SK-N-MC (cell line): Measurements from ENCODE around the gene SVOPL.

Experiments
- DNase-seq: peaks from one replicate; pipeline ENCODE4 v3.0.0-alpha.2; 2011; ENCODE audit warnings: low read depth, low spot score
- H3K27ac ChIP-seq: fragments of 200-600 bp; sonication (generic); 2 replicates; pipeline ENCODE4 v1.5.1; 2016; ENCODE audit warnings: mixed run types
- H3K36me3 ChIP-seq: fragments of 200-600 bp; sonication (generic); 2 replicates; pipeline ENCODE4 v1.6.1; 2017; ENCODE audit warnings: antibody characterized with exemption, low read length, mixed read lengths; ENCODE audit not compliant: insufficient read depth
- H3K4me3 ChIP-seq: fragments of 200-600 bp; sonication (generic); 2 replicates; pipeline ENCODE4 v1.5.1; 2016
- H3K9ac ChIP-seq: fragments of 200-600 bp; sonication (generic); 2 replicates; pipeline ENCODE4 v1.8.0; 2017; ENCODE audit warnings: mixed run types, mixed read lengths; ENCODE audit not compliant: insufficient read length
- H3K9me3 ChIP-seq: fragments of 200-600 bp; sonication (generic); 2 replicates; pipeline ENCODE4 v1.6.1; 2017; ENCODE audit warnings: low read depth, mild to moderate bottlenecking, antibody characterized with exemption, low read length, moderate library complexity, mixed read lengths
- EZH2 ChIP-seq: fragments of 200-600 bp; sonication (generic); IDR thresholded peaks from one replicate; pipeline ENCODE4 v1.6.1; 2017; ENCODE audit warnings: antibody characterized with exemption
- FOXP2 ChIP-seq: optimal IDR thresholded peaks from 2 replicates; pipeline ENCODE3; 2011; ENCODE audit warnings: mild to moderate bottlenecking, moderate library complexity; ENCODE audit not compliant: insufficient read depth; ENCODE audit errors: extremely low read length, control extremely low read depth
- POLR2AphosphoS5 ChIP-seq: IDR thresholded peaks from 2 replicates; pipeline ENCODE4 v1.6.1; 2012; ENCODE audit warnings: mild to moderate bottlenecking, low read depth, low read length, borderline replicate concordance

SVOPL gene

GRCh38 chr7:138613630-138614029 lies 87.5 kb downstream of the SVOPL start:
- no peak for DNase-seq
- Histone ChIP-seq H3K9ac (no peak overlapping the region), H3K36me3 (no peaks in the 10 kb centered on the region), H3K27ac (no peak overlapping the region), H3K9me3 (no peaks in the 10 kb centered on the region), H3K4me3 (no peak overlapping the region)
- TF ChIP-seq POLR2AphosphoS5 (no peak), FOXP2 (no peak), EZH2 (no peak)

- H3K9ac ChIP-seq, result no peak overlapping the region
- no peak for DNase-seq
- H3K36me3 ChIP-seq, result no peaks in the 10 kb centered on the region
- TF ChIP-seq EZH2, result no peak
- no peak overlapping the region for H3K4me3 ChIP-seq
- no peaks in the 10 kb centered on the region for H3K9me3 ChIP-seq
- H3K27ac ChIP-seq, result no peak overlapping the region
Observed at GRCh38 chr7:138610671-138611170, 90.4 kb downstream of the SVOPL start.

GRCh38 chr7:138608275-138608674 lies 92.9 kb downstream of the SVOPL start:
- no peak overlapping the region for H3K27ac ChIP-seq
- no peaks in the 10 kb centered on the region for H3K36me3 ChIP-seq
- TF ChIP-seq FOXP2 (no peak), EZH2 (no peak), POLR2AphosphoS5 (no peak)
- no peaks in the 10 kb centered on the region for H3K9me3 ChIP-seq
- DNase-seq, result no peak
- H3K4me3 ChIP-seq, result no peak overlapping the region
- H3K9ac ChIP-seq, result no peak overlapping the region

GRCh38 chr7:138607216-138608126 lies 93.7 kb downstream of the SVOPL start:
- Histone ChIP-seq H3K9me3 (no peaks in the 10 kb centered on the region), H3K27ac (no peak overlapping the region)
- TF ChIP-seq POLR2AphosphoS5 (no peak), EZH2 (no peak), FOXP2 (no peak)

GRCh38 chr7:138606236-138606635 lies 94.9 kb downstream of the SVOPL start:
- Histone ChIP-seq H3K36me3 (no peaks in the 10 kb centered on the region), H3K27ac (no peak overlapping the region), H3K4me3 (no peak overlapping the region), H3K9ac (no peak overlapping the region), H3K9me3 (no peaks in the 10 kb centered on the region)
- DNase-seq, result no peak
- TF ChIP-seq POLR2AphosphoS5 (no peak), FOXP2 (no peak), EZH2 (no peak)

More at GRCh38 chr7:138607216-138608126, 93.7 kb downstream of the SVOPL start:
- no peak overlapping the region for H3K4me3 ChIP-seq
- H3K36me3 ChIP-seq, result no peaks in the 10 kb centered on the region
- no peak for DNase-seq
- no peak overlapping the region for H3K9ac ChIP-seq

DNA sequence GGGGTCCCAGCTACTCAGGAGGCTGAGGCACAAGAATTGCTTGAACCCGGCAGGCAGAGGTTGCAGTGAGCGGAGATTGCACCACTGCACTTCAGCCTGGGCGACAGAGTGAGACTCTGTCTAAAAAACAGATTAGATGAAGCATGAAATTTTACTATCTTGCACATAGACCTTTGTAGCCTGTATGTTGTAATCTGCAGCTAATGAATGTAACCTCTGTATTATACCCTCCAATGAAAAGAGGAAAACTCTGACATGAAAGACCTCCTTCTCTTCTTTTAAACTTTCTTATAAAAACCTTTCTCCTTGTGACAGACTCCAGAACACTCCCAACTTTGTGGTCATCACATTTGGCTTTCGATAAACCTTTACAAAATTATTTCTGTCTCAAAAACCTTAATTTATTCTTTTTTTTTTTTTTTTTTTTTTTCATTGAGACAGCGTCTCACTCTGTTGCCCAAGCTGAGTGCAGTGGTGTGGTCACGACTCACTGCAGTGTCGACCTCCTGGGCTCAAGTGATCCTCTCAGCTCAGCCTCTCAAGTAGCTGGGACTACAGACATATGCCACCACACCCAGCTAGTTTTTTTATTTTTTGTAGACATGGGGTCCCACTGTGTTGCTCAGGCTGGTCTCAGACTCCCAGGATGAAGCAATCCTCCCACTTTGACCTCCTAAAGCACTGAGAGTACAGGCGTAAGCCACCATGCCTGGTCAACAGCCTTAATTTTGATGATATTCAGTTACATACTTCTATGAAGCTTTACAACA lies 97.4 kb downstream of the SVOPL start:
- no peak for DNase-seq
- H3K36me3 ChIP-seq, result no peaks in the 10 kb centered on the region
- TF ChIP-seq FOXP2 (no peak), EZH2 (no peak), POLR2AphosphoS5 (no peak)
- H3K9me3 ChIP-seq, result no peaks in the 10 kb centered on the region
- no peak overlapping the region for H3K4me3 ChIP-seq
- no peak overlapping the region for H3K27ac ChIP-seq
- no peak overlapping the region for H3K9ac ChIP-seq

DNA sequence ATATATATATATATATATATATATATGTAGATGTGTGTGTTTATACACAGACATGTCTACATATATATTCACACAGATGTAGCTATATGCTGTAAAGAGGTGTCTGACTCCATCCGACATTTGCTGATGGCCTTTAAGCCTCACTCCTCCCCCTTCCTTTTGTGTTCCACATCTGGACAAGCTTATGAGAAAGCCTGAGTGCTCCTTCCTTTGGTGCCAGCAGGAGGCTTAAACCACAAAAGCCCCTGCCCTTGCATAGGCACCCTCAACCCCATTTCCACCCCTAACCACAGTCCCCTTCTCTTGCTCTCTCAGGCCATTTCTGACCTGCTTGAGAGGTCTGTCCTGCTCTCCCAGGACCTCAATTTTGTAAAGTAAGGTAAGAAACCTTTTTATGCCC lies 98.7 kb downstream of the SVOPL start:
- Histone ChIP-seq H3K36me3 (no peaks in the 10 kb centered on the region), H3K9ac (no peak overlapping the region), H3K27ac (no peak overlapping the region), H3K4me3 (no peak overlapping the region), H3K9me3 (no peaks in the 10 kb centered on the region)
- TF ChIP-seq FOXP2, result no peak
- TF ChIP-seq POLR2AphosphoS5, result no peak
- TF ChIP-seq EZH2, result no peak
- no peak for DNase-seq

DNA sequence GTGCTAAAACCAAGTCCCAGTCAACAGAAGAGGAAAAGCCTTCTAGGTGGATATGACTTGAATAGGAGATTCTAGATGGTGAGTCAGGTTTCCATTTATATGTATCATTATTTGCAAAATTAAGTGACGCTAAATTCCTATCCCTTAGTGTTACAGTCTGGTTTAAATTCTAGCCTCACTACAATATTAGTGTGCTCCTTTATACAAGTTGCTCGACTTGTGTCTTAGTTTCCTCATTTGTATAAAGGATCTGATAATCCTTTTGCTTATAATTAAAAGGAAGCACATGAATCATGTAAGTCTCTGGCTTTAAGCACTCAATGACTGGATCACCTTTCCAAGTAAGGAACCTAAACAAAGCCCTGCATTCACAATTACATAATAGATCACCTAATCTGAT lies 105.7 kb downstream of the SVOPL start:
- no peaks in the 10 kb centered on the region for H3K9me3 ChIP-seq

More for the DNA sequence above, 105.7 kb downstream of the SVOPL start:
- DNase-seq, result no peak
- Histone ChIP-seq H3K36me3 (no peaks in the 10 kb centered on the region), H3K27ac (no peak overlapping the region), H3K9ac (no peak overlapping the region), H3K4me3 (no peak overlapping the region)
- TF ChIP-seq EZH2 (no peak), FOXP2 (no peak), POLR2AphosphoS5 (no peak)
